HG03135 (cell line): ENCODE measurements around the gene FSD1L.

Experiments used
- ATAC-seq: cut with Tn5 transposase; IDR thresholded peaks from one replicate; pipeline ENCODE4 v1.9.1; 2021; ENCODE audit warnings: mild to moderate bottlenecking, moderate library complexity; ENCODE audit not compliant: unreplicated experiment

FSD1L gene

DNA sequence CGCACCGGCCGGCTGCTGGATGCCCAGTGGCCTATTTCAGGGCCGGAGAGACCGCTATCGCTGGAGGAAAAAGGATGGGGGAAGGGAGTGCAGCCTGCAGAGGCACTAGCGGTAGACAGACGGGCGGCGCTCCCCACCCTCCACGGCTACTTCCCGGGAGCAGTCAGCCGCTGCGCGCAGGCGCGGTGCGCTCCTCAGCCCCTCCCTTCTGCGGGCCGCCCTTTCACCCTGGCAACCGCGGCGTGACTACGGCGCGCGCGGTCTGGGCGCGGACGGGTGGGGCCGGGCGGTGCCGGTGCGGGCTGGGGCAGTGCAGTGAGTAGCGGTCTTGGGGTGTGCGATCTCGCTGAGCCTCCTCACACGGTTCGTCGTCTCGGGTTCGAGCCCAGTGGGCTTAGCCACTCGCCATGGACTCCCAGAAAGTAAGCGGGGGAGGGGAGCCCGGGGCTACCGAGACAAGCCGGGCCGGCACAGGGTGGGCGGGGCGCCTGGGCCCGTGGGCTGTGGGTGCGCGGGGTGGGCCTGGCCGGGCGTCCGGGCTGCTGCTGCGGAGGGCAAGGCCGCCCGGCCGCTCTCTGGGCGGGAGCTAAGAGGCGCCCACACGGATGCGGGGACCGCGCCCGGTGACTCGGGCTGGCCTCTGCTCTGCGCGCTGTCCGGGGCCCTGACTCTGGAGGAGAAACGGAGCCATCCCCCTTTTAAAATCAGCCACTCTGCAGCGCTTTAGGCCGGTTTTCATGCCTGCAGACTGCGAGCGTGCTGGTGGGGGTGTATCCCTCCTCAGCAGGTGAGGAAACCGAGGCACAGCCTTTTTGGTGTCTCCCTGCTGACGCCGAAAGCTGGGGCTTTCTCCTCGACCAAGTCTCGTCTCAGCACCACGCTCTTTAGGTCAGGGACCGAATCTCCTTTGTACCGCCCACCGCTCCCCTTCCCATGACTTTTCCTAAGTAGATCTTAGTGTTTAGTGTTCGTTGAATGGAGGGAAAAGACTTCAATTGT, at the start of gene FSD1L:
TSS of gene FSD1L (plus strand) at position 221 of the 999 bp plus-strand sequence. CDS start at position 408, 187 bp downstream.
- ATAC-seq = peak; percentile 94

GRCh38 chr9:105399117-105399516, 48.7 kb upstream of the FSD1L start:
- no peak for ATAC-seq

DNA sequence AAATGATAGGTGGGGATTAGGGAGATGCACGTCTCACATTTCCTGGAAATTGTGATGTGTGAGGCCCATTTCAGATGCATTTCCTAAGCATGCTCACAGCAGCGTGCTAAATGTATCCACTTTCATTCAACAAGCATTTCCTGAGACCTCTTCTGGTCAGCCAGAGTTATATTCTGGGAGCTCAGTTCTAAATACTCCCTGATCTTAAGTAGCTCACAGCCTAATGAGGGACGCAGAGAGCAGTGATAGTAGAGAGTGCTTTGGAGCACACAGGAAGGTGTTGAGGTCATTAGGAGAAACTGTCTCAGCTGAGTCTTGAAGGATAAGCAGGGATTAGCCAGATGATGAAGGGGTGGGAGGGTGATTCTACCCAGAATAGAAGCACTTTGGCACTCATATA, 46.2 kb upstream of the FSD1L start:
- ATAC-seq = no peak

GRCh38 chr9:105403552-105404248, 44.1 kb upstream of the FSD1L start:
- no peak for ATAC-seq

- peak; percentile 91 for ATAC-seq
Measured at GRCh38 chr9:105405514-105406131, 42.2 kb upstream of the FSD1L start.

- no peak for ATAC-seq
Measured at GRCh38 chr9:105406369-105406768, 41.5 kb upstream of the FSD1L start.

GRCh38 chr9:105413525-105413924, 34.3 kb upstream of the FSD1L start:
- ATAC-seq = no peak

DNA sequence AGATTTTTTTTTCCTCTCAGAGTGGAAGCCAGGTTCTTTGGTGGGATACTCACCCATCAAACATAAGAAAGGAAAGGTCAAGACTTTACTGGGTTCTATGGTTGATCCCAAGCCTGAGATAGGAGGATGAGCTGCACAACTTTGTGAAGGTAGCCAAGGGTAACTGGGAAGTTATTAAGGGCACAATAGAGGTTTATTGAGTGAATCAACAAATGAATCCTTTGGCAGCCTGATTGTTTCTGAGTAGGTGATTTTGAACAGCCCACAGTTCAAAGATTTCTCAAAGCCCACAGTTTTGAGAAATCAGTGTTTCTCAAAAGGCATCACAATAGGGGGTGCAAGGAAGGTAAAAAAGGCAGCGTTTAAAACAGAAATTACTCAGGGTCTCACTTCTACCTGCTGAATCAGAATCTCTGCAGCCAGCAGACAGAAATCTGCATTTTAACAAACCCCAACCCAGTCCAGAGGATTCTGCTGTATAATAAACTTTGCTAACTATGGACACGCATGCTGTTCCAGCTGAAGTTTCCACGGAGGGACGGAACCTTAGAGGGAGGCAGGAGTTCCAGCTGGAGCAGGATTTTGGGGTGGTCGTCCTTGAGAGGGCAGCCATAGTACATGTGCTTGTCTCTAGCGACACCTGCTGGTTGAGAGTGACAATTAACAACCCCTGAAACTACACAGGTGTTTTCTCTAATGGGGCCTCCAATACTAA, 32.7 kb upstream of the FSD1L start:
- ATAC-seq = peak; percentile 75

DNA sequence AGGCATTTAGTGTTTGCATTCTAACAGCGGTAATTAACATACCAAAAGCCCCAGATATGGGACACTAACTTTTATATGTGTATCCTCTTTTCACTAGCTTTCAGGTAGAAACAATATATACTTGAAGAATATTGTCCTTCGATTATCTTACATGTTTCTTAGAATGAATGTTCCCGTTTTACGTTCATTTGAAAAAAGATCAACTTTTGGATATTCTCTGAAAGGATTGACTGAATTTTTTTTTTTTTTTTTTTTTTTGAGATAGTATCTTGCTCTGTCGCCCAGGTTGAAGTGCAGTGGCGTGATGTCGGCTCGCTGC, 32.2 kb upstream of the FSD1L start:
- ATAC-seq = no peak

DNA sequence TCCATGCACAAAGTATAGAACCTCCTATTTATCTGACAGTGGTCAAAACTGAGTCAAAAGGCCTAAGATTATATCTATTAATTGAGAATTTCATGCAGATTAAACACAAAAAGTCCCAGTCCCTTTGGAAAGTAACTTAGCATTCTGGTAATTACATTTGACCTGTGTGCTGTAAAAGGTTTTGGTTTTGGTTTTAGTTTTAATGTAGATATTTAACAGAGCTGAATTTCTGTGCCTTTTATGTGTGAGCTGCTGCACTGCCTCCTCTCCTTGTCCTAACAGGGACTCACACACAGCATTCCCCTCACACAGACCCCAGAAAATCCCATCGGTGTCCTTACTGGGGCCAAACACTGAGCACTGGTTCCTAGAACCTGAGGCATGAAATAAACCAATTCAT, 31.0 kb upstream of the FSD1L start:
- peak; percentile 52 for ATAC-seq

GRCh38 chr9:105418588-105419500, 29.0 kb upstream of the FSD1L start:
- ATAC-seq = no peak

GRCh38 chr9:105419816-105420597, 27.8 kb upstream of the FSD1L start:
- ATAC-seq = no peak

DNA sequence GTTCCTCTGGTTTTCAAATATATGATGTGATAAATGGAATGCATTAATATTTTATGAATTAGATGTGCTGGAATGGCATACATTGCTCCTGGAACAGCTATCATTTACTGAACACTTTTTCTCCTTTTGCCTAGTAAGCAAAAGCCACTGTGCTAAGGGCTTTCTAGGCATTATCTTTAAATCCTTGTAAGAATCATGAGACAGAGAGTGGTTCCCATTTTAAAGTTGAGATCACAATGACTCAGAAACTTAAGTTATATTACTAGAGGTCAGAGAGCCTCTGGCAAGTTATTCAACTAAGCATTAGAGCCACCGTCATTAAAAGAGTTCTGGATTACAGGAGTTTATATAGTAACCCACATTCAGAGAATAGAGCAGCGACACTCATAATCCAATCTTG, 26.7 kb upstream of the FSD1L start:
- no peak for ATAC-seq

DNA sequence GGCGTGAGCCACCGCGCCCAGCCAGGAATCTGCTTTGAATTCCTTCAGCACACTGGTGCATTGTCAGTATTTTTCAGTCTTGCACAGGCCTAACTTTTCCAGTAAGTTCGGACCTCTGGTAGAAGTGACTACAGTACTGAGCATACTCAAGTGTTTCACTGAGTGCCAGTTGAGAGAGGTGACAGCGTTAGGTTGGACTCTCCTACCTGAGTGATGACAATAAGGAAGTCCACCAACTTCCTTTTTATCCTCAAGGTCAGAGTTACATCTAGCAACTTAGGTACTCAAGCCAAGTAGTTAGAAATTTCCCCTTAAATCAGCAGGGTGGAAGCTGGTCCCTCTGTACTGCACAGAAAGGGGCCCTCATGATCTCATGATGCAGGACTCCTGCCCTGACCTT, 26.0 kb upstream of the FSD1L start:
- ATAC-seq = no peak

DNA sequence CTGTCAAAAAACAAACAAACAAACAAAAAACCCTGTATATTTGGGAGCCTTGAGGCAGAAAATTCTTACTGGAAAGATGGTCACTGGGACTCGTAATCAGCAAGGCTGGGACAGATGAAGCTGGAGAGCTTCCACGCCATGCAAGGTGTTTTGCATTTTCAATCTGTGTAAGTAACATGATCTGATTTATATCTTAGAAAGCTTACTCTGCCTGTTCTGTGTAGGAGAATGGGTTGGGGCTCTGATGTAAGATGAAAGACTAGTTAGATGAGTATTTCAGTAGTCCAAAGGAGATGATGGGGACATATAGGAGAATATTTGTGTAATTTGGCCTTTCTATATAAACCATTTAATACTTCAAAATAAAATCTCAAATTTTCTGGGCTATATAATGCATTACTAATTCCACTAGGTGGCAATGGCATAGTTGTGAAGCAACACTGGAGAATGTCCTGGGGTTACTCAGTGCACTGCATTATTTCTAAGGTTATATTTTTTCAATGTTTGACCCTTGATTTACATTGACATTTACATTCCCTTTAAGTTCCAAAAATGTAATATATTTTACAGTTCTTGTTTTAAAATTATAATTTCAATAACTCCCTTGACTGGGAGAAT, 21.9 kb upstream of the FSD1L start:
- peak; percentile 67 for ATAC-seq

DNA sequence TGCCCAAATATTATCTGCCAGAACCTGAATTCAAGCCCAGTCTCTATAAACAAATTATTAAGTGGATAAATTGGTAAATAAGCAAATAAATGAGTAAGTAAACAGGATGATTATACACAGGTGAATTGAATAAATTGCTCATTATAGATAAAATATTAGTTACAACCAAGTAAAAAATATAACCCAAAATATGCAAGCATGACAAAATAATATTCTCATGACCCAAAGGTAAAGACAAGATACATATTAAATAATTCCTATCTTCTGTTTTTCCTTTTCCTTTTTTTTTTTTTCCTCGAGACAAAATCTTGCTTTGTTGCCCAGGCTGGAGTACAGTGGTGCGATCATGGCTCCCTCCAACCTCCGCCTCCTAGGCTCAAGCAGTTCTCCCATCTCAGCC, 21.2 kb upstream of the FSD1L start:
- ATAC-seq = no peak

DNA sequence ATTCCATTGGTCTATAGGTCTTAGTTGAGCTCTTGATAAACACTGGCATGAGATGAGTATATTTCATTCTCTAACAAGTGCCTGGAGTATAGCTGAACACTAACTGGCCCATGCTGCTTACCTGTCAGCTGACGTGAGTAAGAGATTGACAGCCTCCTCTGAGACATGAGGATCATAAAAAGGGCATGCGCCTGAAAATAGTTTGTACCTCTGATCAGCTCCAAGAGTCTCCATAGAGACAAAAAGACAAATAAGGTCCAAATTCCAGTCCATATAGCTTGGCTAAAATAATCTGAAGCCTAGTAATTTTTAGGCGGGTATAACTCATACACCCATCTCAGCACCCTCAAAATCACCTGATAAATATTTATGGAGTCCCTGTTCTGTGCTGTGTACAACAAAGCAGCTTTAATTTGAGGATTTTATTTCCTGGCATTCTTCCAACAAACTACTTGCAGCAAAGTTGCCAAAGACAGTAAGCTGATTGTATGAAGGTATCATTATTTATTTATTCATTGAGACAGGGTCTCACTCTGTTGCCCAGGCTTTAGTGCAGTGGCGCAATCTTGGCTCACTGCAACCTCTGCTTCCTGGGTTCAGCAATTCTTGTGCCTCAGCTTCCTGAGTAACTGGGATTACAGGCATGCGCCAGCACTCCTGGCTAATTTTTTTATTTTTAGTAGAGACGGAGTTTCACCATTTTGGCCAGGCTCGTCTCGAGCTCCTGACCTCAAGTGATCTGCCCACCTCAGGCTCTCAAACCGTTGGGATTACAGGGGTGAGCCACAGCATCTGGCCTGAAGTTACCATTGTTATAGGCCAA, 16.2 kb upstream of the FSD1L start:
- ATAC-seq = no peak
